ENCODE measurements around the gene GAL3ST1.
"Not testable (repeated sequence)": the region's sequence is repeated elsewhere in the genome, so short reads cannot be mapped to it uniquely, and the experiment has no call there.

GAL3ST1 gene, protein sequence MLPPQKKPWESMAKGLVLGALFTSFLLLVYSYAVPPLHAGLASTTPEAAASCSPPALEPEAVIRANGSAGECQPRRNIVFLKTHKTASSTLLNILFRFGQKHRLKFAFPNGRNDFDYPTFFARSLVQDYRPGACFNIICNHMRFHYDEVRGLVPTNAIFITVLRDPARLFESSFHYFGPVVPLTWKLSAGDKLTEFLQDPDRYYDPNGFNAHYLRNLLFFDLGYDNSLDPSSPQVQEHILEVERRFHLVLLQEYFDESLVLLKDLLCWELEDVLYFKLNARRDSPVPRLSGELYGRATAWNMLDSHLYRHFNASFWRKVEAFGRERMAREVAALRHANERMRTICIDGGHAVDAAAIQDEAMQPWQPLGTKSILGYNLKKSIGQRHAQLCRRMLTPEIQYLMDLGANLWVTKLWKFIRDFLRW

GRCh38 chr22:30574095-30574981 lies at the start of gene GAL3ST1:
TSS of gene GAL3ST1 (minus strand) at chr22:30574665. CDS start at chr22:30557392, 17,273 bp downstream.
- DNase-seq = no peak

GRCh38 chr22:30619909-30620308 lies 45.4 kb upstream of the GAL3ST1 start:
- DNase-seq = not testable (repeated sequence)

- DNase-seq = no peak
These were observed 43.4 kb upstream of the GAL3ST1 start for GRCh38 chr22:30617819-30618218.

- no peak for DNase-seq
These were observed 41.1 kb upstream of the GAL3ST1 start for GRCh38 chr22:30615543-30615954.

GRCh38 chr22:30614879-30615278 lies 40.4 kb upstream of the GAL3ST1 start:
- DNase-seq = no peak

GRCh38 chr22:30614268-30614667 lies 39.8 kb upstream of the GAL3ST1 start:
- no peak for DNase-seq

GRCh38 chr22:30612789-30613188 lies 38.3 kb upstream of the GAL3ST1 start:
- DNase-seq = no peak

DNA sequence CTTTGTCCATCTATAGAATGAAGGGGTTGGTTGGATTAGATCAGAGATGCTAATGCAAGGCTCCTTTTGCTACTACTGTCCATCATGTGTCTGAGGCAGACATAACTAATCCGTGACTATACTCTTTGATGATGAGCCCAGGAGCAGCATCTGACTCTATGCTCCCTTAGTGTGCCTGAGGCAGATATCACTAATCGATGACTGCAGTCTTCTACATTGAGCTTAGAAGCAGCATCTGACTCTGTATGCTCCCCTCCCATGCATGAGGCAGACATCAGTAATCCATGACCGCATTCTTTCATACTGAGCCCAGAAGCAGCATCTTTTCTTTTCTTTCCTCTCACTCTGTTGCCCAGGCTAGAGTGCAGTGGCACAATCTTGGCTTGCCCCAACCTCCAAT lies 36.7 kb upstream of the GAL3ST1 start:
- DNase-seq = no peak

DNA sequence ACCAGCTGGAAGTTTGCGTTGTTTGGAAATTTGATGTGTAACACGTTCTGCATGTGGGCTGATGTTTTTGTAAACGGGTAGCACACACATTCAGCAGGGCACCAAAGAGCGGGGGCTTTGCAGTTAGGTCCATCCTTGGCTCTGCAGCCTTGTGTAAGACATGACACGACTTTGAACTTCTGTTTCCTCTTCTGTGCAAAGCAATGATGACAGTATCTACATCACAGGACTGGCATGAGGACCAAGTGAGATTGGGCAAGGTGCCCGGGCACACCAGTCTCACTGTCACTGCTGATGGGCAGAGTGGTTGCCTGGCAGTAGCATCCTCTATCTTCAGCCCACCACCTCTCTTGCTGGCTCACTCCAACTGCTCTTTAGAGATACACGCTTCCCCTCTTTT lies 35.8 kb upstream of the GAL3ST1 start:
- no peak for DNase-seq

GRCh38 chr22:30609260-30610185 lies 35.1 kb upstream of the GAL3ST1 start:
- no peak for DNase-seq

DNA sequence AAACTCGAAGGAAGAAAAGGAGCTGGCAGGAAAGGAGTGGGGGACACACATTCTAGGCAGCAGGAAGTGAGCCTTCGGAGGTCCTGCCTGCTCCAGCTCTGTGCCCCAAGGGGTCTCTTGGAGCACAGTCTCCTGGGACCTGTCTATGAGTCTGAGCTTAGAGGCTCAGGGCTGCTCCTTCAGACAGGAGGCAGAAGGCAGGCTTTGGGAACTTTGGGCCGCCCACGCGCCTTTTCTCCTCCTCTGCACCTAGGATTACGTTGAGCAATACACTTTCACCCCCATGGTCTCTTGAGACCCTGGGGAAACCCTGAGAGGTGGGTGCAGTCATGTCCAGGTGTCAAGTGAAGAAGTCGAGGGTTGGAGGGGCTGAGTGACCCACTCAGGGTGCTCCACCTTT lies 33.5 kb upstream of the GAL3ST1 start:
- DNase-seq = no peak

GRCh38 chr22:30607300-30607930 lies 33.0 kb upstream of the GAL3ST1 start:
- DNase-seq = no peak

- DNase-seq = peak; percentile 10
These were observed 32.2 kb upstream of the GAL3ST1 start, which contains the start of gene TCN2 for GRCh38 chr22:30606455-30607299. TSS of gene TCN2 (plus strand) at chr22:30607174. CDS start at chr22:30607332, 158 bp downstream.

- peak; percentile 52 for DNase-seq
These were observed 31.1 kb upstream of the GAL3ST1 start for GRCh38 chr22:30605449-30606110.

GRCh38 chr22:30604723-30605122 lies 30.3 kb upstream of the GAL3ST1 start:
- DNase-seq = no peak

GRCh38 chr22:30603801-30604200 lies 29.3 kb upstream of the GAL3ST1 start:
- DNase-seq = no peak

DNA sequence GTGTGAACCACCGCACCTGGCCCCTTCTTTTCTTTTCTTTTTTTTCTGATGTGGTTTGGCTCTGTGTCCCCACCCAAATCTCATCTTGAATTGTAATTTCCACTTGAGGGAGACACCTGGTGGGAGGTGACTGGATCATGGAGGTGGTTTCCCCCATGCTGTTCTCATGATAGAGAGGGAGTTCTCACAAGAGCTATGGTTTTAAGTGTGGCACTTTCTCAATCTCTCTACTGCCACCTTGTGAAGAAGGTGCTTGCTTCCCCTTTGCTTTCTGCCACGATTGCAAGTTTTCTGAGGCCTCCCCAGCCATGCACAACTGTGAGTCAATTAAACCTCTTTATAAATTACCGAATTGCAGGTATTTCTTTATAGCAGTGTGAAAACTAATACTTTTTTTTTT lies 27.6 kb upstream of the GAL3ST1 start:
- DNase-seq = no peak

DNA sequence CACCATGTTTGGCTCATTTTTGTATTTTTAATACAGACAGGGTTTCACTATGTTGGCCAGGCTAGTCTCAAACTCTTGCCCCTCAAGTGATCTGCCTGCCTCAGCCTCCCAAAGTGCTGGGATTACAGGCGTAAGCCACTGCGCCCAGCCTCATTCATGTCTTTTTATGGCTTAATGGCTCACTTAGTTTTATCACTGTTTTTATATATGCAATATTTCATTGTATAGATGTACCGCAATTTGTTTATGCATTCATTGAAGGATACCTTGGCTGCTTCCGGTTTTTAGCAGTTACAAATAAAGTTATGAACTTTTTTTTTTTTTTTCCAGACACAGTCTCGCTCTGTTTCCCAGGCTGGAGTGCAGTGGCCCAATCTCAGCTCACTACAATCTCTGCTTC lies 27.0 kb upstream of the GAL3ST1 start:
- no peak for DNase-seq

- DNase-seq = no peak
These were observed 26.5 kb upstream of the GAL3ST1 start for GRCh38 chr22:30600921-30601320.

DNA sequence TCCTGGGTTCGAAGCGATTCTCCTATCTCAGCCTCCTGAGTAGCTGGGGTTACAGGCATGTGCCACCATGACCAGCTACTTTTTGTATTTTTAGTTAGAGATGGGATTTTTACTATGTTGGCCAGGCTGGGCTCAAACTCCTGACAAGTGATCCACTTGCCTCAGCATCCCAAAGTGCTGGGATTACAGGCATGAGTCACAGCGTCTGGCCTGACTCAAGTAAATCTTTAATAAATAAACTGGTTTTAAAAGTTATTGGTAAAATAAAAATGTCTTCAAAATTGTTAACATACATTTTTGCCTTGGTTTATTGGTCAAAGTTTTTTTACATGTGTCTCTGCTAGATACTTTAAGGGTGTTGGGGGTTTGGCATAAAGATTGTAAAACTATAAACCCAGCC lies 24.5 kb upstream of the GAL3ST1 start:
- no peak for DNase-seq

DNA sequence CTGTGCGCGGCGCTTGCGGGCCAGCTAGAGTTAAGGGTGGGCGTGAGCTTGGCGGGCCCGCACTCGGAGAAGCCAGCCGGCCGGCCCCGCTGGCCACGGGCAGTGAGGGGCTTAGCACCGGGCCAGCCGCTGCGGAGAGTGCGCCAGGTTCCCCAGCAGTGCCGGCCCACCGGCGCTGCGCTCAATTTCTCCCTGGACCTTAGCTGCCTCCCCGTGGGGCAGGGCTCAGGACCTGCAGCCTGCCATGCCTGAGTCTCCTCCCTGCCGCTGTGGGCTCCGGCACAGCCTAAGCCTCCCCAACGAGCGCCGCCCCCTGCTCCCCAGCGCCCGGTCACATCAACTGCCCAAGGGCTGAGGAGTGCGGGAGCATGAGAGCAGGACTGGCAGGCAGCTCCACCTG lies 22.4 kb upstream of the GAL3ST1 start:
- DNase-seq = no peak

Measured in DMS153 (cell line).